Activated B cell treated with CpG ODN at 0.5 μM for 24 hours (primary cell): ENCODE data around the gene DDX54. TPM values are rescaled to one million over a fixed set of nuclear protein-coding genes. Genes with fewer than 3 reads are reported as not detected.
A peak's percentile ranks its signal among the peaks of the same experiment; 100 is the strongest.

Source experiments
- ATAC-seq: fragments of 200-7000 bp; cut with Tn5 transposase; one replicate; pipeline ENCODE4 v1.10.0; 2021; ENCODE audit warnings: low read depth, mild to moderate bottlenecking, moderate library complexity
- CTCF ChIA-PET: fragments of 350-600 bp; sonication (Branson Sonifier 250); formaldehyde crosslinking; loops from one replicate; lab custom pipeline; 2021; ENCODE audit warnings: antibody characterized with exemption; lab: Charles Lee
- POLR2A ChIA-PET: fragments of 350-600 bp; sonication (Branson Sonifier 250); formaldehyde crosslinking; loops from one replicate; lab custom pipeline; 2021; ENCODE audit warnings: antibody characterized with exemption; lab: Charles Lee
- DNase-seq: peaks from one replicate; pipeline ENCODE4 v3.0.0; 2022
- H3K27ac Mint-ChIP-seq: one replicate; pipeline ENCODE4 v1.8.0; 2020; ENCODE audit warnings: mixed read lengths
- H3K27me3 Mint-ChIP-seq: one replicate; pipeline ENCODE4 v1.8.0; 2021; ENCODE audit warnings: mixed read lengths
- H3K36me3 Mint-ChIP-seq: one replicate; pipeline ENCODE4 v1.8.0; 2021; ENCODE audit warnings: low read depth, mixed read lengths
- H3K4me1 Mint-ChIP-seq: one replicate; pipeline ENCODE4 v1.8.0; 2021; ENCODE audit warnings: mixed read lengths
- H3K4me3 Mint-ChIP-seq: one replicate; pipeline ENCODE4 v1.8.0; 2020; ENCODE audit warnings: mild to moderate bottlenecking, mixed read lengths
- H3K9me3 Mint-ChIP-seq: one replicate; pipeline ENCODE4 v1.8.0; 2020; ENCODE audit warnings: mixed read lengths
- intact Hi-C: fragments of 100-400 bp; cut with micrococcal nuclease; formaldehyde crosslinking; loops from one replicate; pipeline ENCODE4 v1.15.1; 2024
- total RNA-seq: library from RNA; stranded (reverse); gene quantifications from 2 replicates; pipeline ENCODE4 v1.2.3, GENCODE V29; 2022
- TF ChIP-seq, protein P1 (sequence below): fragments of 200-600 bp; IDR thresholded peaks from one replicate; pipeline ENCODE4 v1.8.0; 2022; ENCODE audit warnings: antibody characterized with exemption, mild to moderate bottlenecking

The DDX54 gene
- total RNA-seq, 1 donor from 2014 or later: 115 TPM

- ATAC-seq (no peak), DNase-seq (no peak)
- no peaks in the 10 kb centered on the region for H3K27me3 Mint-ChIP-seq
- peaks cover 62% of the 10 kb centered on the region for H3K4me1 Mint-ChIP-seq
- H3K4me3 Mint-ChIP-seq: no peak overlapping the region
- no peaks in the 10 kb centered on the region for H3K9me3 Mint-ChIP-seq
- TF ChIP-seq, protein P1, sequence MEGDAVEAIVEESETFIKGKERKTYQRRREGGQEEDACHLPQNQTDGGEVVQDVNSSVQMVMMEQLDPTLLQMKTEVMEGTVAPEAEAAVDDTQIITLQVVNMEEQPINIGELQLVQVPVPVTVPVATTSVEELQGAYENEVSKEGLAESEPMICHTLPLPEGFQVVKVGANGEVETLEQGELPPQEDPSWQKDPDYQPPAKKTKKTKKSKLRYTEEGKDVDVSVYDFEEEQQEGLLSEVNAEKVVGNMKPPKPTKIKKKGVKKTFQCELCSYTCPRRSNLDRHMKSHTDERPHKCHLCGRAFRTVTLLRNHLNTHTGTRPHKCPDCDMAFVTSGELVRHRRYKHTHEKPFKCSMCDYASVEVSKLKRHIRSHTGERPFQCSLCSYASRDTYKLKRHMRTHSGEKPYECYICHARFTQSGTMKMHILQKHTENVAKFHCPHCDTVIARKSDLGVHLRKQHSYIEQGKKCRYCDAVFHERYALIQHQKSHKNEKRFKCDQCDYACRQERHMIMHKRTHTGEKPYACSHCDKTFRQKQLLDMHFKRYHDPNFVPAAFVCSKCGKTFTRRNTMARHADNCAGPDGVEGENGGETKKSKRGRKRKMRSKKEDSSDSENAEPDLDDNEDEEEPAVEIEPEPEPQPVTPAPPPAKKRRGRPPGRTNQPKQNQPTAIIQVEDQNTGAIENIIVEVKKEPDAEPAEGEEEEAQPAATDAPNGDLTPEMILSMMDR: no peak
- CTCF ChIA-PET: interaction anchor here (1.0 to 1.4 kb wide), 3 partner anchors 8 to 28 kb away, joined by 4 to 6 read pairs (median 5); no protein-coding TSS in a partner anchor
- POLR2A ChIA-PET: interaction anchor here (1.5 to 8.0 kb wide), 5 partner anchors 18 to 28 kb away, joined by 18 to 90 read pairs (median 21); partner anchors contain the start of genes DDX54, RITA1 and TPCN1
- intact Hi-C loops: no loop called here
- H3K36me3 Mint-ChIP-seq: no peaks in the 10 kb centered on the region
- peak overlapping the region; percentile 10 for H3K27ac Mint-ChIP-seq
These were observed 19.5 kb upstream of the DDX54 start for GRCh38 chr12:113204804-113205203.

DNA sequence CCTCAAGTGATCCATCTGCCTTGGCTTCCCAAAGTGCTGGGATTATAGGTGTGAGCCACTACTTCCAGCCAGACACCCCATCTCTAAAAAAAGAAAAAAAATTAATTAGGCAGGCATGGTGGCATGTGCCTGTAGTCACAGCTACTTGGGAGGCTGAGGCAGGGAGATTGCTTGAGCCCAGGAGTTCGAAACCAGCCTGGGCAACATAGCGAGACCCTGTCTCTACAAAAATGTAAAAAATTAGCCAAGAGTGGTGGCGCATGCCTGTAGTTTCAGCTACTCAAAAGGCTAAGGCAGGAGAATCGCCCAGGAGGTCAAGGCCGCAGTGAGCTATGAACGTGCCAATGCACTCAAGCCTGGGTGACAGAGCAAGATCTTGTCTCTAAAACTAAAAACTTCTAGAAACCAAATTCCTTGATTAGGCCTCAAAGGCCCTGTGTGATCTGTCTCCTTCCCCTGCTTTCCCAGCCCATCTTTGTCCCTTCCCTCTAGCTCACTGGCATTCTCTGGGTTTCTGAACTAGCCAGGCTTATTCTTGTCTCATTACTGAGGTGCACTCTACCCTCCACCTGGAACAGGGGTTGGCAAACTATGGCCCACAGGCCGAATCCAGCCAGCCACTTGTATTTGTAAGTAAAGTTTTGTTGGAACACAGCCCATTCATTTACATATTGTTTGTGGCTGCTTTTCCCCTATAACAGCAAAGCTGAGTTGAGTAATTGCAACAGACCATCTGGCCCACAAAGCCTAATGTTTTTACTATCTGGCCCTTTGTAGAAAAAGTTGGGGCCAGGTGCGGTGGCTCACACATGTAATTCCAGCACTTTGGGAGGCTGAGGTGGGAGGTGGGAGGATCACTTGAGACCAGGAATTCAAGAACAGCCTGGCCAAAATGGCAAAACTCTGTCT lies 18.8 kb upstream of the DDX54 start:
- DNase-seq (no peak), ATAC-seq (no peak)
- Mint-ChIP-seq H3K4me3 (no peak overlapping the region), H3K27ac (peak overlapping the region; percentile 10), H3K9me3 (no peaks in the 10 kb centered on the region), H3K27me3 (no peaks in the 10 kb centered on the region), H3K4me1 (peaks cover 55% of the 10 kb centered on the region), H3K36me3 (no peaks in the 10 kb centered on the region)
- TF ChIP-seq, protein P1: no peak
- ChIA-PET POLR2A (interaction anchor here (0.7 to 8.0 kb wide), 6 partner anchors 17 to 41 kb away, joined by 3 to 90 read pairs (median 20); partner anchors contain the start of genes DDX54, RITA1 and TPCN1), CTCF (interaction anchor here (1.0 to 1.3 kb wide), 2 partner anchors 7 to 29 kb away, joined by 4 to 5 read pairs; no protein-coding TSS in a partner anchor)
- intact Hi-C loops: no loop called here

GRCh38 chr12:113202300-113203075 lies 17.2 kb upstream of the DDX54 start:
- no peak overlapping the region for H3K27ac Mint-ChIP-seq
- H3K4me3 Mint-ChIP-seq: no peak overlapping the region
- intact Hi-C loops: no loop called here
- no peaks in the 10 kb centered on the region for H3K9me3 Mint-ChIP-seq
- ChIA-PET POLR2A (interaction anchor here (0.8 to 8.0 kb wide), 5 partner anchors 17 to 30 kb away, joined by 3 to 90 read pairs (median 21); partner anchors contain the start of genes DDX54, RITA1 and TPCN1), CTCF (no interaction called here)
- no peaks in the 10 kb centered on the region for H3K27me3 Mint-ChIP-seq
- DNase-seq (no peak), ATAC-seq (no peak)
- H3K4me1 Mint-ChIP-seq: peaks cover 50% of the 10 kb centered on the region
- H3K36me3 Mint-ChIP-seq: no peaks in the 10 kb centered on the region
- TF ChIP-seq, protein P1: no peak

- Mint-ChIP-seq H3K27me3 (no peaks in the 10 kb centered on the region), H3K36me3 (no peaks in the 10 kb centered on the region), H3K4me3 (no peak overlapping the region), H3K4me1 (peaks cover 44% of the 10 kb centered on the region), H3K9me3 (no peaks in the 10 kb centered on the region), H3K27ac (no peak overlapping the region)
- TF ChIP-seq, protein P1: no peak
- intact Hi-C loops: no loop called here
- ATAC-seq (no peak), DNase-seq (no peak)
- ChIA-PET CTCF (interaction anchor here (2.0 kb wide), 1 partner anchor 28 kb away, joined by 6 read pairs; no protein-coding TSS in a partner anchor), POLR2A (interaction anchor here (1.4 to 8.0 kb wide), 3 partner anchors 16 to 31 kb away, joined by 6 to 90 read pairs (median 18); partner anchors contain the start of genes DDX54, RITA1 and TPCN1)
These were observed 16.2 kb upstream of the DDX54 start for GRCh38 chr12:113201187-113202177.
